ENCODE data around the gene CDH24.

CDH24 gene

GRCh38 chr14:23043145-23043544 lies 14.2 kb downstream of the CDH24 start:
- no peak for DNase-seq

- no peak for DNase-seq
Observed at GRCh38 chr14:23042162-23042965, 15.0 kb downstream of the CDH24 start, which contains the start of gene PSMB11. TSS of gene PSMB11 (plus strand) at chr14:23042212. CDS start at chr14:23042226, 14 bp downstream.

DNA sequence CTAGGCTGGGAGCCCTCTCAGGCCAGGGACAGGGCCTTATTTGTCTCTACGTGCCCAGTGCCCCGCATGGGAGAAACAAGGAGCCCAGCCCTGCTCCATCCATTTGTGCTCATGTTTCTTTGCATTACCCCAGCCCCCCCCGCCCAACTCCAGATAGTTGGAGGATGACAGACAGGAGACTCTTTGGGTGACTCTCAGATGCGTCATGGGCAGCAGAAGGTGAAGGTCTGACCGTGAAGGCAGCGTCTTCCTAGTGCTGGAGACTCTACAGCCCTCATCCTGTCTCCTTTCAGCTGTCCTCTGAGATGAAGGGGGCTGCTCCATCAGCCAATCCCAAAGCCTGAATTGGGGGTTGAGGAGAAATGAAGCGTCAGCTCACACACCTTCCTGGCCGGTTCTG lies 15.6 kb downstream of the CDH24 start:
- no peak for DNase-seq

DNA sequence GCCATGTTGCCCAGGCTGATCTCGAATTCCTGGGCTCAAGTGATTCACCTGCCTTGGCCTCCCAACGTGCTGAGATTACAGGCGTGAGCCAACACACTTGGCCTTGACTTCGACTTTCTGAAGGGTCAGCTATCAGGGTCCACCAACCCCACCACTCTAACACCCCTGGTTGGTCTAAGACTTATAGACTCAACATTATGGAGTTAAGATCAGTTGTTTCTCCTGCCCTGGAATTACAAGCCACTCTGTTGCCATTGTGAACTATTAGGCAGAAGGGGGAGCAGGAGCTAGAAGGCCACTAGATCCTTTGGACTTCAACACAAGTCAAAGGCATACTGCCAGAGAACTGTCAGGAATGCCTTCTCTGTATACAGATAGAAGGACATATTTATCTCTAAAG lies 17.2 kb downstream of the CDH24 start:
- no peak for DNase-seq

DNA sequence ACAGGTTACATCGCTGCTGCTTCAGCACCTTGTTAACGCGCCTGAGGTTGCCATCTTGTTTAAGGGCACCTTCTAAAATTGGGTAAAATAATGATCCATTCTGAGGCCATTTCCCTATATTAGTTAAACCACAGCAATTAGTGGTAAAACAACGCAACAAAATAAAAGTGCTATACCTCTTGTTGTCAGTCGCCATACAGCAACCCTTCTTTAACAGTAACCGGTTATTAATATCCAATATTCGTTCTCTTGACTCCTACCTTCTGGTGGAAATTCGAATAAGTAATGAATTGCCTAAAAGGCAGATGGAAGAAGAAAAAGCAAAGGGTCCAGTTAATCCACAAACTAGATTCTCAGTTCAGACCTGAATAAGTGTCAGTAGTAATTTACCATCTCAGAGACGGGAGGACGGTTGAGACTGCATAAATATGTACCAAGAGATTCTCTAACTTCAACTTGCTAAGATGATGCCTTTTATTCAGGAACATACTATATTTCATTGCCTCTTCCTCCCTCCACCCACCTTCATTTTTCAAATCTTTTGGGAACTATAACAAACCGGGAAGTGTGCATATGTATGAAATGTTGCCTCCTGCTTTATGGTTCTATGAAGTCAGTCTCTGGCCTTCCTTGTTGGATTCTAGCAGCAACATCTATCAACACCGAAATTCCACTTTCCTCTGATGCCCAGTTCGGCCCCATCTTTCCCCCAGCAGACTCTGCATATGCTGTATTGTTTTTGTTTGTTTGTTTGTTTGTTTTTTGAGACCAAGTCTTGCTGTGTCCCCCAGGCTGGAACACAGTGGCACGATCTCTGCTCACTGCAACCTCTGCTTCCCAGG lies 21.8 kb downstream of the CDH24 start:
- no peak for DNase-seq

- DNase-seq: no peak
Observed at GRCh38 chr14:23034498-23035302, 22.6 kb downstream of the CDH24 start, which contains the start of gene PSMB5. TSS of gene PSMB5 (minus strand) at chr14:23034900. CDS start at chr14:23034881, 19 bp downstream.

DNA sequence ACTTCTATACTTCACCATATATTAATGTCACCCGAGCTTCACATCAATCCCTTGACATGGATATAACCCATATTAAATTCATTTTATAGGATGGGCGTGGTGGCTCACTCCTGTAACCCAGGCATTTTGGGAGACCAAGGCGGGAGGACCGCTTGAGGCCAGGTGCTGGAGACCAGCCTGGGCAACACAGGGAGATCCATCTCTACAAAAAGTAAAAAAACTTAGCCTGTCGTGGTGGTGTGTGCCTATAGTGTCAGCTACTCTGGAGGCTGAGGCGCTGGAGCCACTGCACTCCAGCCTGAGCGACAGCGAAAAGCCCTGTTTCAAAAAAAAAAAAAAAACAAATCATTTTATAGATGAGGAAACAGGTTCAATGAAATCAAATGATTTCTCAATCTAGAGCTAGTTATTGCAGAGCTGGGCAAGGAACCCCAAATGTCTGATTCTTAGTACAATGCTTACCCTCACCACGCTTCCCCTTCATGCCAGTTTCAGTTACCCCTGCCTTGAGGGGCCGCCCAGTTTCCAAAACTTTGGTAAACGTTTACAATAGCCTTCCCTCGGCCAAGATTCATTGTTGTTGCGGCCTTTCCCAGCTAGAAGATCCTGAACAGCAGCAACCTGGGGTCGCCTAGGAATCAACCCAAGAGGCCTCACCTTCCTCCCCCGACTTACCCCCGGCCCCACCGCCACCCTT lies 23.4 kb downstream of the CDH24 start:
- DNase-seq: no peak

DNA sequence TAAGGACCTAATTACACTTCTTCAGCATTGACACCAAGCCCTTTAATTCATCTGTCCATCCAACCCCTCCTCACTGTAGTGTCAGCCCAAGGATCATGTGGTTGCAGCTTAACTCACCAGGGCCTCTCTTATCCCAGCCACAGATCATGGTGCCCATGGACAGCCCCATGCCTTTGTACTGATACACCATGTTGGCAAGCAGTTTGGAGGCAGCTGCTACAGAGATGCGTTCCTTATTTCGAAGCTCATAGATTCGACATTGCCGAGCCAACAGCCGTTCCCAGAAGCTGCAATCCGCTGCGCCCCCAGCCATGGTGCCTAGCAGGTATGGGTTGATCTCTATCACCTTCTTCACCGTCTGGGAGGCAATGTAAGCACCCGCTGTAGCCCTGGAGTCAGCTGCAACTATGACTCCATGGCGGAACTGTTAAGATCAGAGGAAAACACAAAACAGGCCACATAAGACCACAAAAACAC lies 24.0 kb downstream of the CDH24 start:
- DNase-seq: no peak

DNA sequence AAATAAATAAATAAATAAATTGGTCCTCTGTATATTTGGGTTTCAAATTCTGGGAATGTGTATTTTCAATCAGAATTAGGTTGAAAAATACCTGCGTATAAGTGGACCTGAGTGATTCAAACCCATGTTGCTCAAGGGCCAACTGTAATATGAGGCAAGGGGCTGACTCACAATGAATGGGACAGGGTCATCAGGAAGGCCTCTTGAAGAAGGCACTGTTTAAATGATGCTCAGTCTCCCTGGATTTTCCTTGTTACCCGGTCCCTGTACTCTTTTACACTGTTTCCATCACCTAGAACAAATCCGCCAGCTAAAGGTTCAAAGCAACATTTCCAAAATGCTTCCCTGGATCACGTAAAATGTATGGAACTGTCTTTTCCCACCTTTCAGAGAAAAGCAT lies 26.4 kb downstream of the CDH24 start:
- no peak for DNase-seq

DNA sequence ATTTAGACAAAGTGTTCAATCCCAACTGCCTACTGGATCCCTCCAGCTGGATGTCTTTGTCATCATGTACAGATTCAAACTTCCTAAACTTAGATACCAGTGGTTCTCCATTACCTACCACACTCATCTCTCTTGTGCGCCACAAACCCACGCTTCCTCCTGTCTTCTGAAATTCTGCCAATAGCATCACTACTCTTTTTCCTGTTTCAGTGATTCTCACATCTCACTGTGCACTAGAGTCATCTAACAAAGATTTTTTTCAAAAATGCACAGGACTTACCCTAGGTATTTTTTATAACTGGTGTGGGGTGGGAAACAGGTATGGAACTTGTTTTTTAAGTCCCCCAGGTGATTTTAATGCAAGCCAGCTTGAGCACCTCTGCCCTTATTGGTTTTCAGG lies 28.5 kb downstream of the CDH24 start:
- DNase-seq: no peak

DNA sequence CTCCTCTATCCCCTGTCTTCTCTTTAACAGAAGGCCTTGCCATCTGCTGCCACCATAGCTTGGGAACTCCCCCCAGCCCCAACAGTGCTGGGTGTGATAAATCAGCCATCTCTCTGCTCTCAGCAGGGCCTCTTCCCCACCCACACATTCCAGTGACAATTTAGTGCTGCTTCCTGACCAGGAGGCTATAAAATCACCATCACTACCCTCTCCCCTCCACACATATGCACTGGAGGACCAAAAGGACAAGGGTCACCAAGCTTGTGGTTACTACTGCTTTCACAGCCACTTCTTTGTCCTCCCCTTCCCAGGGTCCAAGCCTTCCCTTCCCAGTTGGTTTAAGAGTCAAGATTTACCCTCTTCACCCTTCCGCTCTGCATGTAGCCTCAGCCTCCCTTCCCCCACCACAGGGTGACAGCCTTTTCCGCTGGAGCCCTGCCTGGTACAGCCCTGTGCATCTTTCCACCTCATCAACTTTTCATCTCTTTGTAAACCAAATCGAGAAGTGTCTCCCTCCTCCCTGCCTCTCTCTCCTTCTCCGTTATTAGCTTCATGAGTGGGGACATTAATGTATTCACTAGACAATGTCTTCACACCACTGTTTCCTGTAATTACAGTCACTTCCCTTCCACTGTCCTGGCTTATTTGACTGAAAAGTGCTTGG lies 32.0 kb downstream of the CDH24 start:
- DNase-seq: no peak

DNA sequence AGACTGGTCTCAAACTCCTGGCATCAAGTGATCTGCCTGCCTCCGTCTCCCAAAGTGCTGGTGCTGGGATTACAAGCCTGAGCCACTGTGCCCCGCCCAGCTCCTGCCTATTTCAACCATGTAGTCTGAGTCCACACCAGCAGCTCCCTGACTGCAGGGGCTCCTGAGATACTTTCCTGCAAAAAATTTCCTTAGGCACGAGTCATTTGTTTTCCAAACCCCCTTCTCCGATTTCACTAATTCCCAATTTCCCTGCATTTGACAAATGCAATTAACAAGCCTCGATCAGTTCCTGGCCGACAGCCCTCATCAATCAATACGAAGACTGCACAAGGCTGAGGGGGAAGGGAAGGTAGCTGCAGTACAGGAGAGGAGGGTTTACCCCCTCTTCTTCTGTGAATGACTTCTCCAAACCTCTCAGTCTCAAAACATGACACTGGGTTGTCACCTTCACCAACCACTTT lies 32.7 kb downstream of the CDH24 start:
- DNase-seq: no peak

DNA sequence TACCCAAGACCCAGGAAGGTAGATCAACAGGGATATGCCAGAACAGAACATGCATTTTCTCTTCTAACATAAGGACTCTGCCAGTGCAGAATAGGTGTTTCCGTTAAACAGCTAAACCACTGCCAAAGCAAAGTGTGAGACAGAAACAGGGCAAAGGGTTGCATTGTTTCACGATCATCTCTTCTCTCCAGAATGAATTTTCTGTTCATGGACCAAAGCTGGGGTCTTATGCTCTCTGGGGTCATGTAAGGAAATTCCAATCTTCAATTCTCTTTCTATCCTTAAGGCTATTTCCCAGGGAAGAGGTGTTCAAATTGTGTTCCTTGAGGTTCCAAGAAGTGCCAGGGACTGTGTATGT lies 33.5 kb downstream of the CDH24 start:
- no peak for DNase-seq

GRCh38 chr14:23023022-23023794 lies 34.1 kb downstream of the CDH24 start:
- no peak for DNase-seq

DNA sequence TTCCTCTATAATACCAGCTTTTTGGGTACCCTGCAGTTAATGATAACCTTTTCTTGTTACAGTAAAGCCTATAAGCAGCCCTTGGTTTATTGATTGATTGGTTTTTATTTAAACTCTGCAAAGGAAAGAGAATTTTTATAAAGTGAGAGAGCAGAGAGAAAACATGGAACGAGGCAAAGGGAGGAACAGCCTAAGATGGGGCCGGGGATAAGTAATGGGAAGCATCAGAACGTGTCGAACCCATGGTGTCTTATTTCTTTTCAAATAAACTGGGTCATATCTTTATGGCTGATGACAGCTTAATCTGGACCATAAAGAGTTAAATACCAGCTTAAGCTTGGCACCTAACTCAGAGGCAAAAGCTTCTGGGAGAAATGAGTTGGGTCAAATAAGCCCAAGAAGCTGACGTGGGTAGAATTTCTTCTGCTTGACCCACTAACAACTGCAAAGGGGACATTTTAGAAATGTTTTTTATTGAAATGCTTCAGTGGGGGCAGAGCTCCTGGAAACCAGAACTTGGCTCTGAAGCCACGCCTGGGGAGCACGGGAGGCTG lies 35.4 kb downstream of the CDH24 start:
- DNase-seq: no peak

DNA sequence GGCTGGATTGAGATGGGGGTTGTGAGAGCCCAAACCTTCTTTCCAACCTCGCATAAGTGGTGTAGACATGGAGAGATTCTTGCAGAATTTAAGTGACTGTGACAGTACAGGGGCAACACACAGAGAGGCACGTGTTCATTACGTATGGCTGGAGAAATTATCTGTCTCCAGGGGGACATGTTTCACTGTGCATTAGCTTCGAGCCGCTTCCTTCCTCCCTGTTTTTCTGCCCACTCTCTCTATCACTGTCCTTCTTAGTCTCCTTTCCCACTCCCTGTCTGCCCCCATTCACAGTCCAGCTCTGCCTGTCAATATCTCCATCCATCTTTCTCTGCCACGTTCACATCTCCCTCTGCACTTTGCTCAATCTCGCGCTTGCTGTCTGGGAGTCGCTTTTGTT lies 35.9 kb downstream of the CDH24 start:
- no peak for DNase-seq

DNA sequence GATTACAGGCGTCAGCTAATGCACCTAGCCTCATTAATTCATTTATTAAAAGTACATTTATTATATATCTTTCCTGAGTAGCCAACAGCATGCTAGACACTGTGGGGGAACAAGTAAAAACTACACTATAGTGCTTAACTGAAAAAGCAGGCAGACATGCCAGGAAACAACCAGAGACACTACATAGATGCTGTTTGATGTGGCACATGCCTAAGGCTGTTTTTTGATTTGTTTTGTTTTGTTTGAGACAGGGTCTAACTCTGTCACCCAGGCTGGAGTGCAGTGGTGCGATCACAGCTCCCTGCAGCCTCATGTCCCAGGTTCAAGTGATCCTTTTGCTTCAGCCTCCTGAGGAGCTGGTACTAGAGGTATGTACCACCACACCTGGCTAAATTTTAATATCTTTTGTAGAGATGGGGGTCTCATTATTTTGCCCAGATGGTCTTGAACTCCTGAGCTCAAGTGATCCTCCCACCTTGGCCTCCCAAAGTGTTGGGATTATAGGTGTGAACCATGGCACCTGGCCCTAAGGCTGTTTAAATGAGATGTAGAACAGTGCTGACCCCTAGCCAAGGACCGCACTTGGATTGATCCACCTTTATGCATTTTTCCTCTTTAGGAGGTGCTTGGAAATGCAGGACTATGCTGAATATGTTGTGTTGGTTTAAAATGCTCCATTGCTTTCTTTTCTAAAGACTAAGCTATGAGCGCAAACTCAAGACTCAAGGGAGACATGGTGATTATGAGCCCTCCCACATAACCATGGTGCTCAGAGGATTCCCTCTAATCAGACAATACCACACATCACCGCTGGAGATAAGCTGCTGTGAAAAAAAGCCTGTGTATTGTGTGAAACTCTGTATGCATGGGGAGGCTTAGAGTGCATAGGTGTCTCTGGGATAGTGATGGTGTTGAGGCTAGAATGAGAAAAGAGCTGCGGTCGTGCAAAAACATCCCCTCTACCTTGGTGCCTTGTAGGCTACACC lies 36.9 kb downstream of the CDH24 start:
- no peak for DNase-seq

DNA sequence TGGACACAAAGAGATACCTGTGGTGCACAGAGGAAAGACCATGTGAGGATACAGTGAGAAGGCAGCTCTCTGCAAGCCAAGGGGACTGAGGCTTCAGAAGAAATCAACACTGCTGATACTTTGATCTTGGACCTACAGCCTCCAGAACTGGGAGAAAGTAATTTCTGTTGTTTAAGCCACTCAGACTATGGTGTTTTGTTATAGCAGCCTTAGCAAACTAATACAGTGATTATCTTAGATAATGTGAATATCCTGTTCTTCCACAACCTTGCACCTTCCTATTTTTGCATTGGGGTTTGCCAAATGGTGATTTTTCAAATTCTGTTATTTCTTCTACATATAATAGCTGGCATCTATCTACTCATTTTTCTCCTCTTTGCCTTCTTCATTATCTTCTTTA lies 39.2 kb downstream of the CDH24 start:
- DNase-seq: no peak

GRCh38 chr14:23017091-23017490 lies 40.2 kb downstream of the CDH24 start:
- no peak for DNase-seq

Data from stimulated activated naive CD4-positive, alpha-beta T cell treated with Interleukin-2 at 50 U/mL for 16 hours (primary cell).